ENCODE data around the gene POLA2. TPM values are rescaled to one million over a fixed set of nuclear protein-coding genes. Genes with fewer than 3 reads are reported as not detected.

The POLA2 gene
- polyA plus RNA-seq, 1 donor from 2014 or later: 13.0 TPM

DNA sequence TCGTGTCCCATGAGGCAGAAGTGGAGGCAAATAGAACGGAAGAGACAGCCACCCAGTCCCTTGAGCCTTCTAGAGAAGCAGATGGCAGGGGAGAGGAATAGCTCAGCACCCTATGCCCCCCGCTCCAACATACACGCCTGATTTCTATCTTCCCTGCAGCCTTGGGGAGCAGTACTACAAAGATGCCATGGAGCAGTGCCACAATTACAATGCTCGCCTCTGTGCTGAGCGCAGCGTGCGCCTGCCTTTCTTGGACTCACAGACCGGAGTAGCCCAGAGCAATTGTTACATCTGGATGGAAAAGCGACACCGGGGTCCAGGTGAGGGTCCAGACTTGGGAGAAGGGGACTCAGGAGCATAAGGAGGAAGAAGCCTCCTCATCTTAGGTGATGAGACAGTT, 78.5 kb downstream of the POLA2 start:
- Mint-ChIP-seq H3K27me3 (no peaks in the 10 kb centered on the region), H3K27ac (peak overlapping the region in 1 of 3 donors; percentile 18), H3K4me3 (no peak overlapping the region), H3K9me3 (no peaks in the 10 kb centered on the region), H3K36me3 (no peaks in the 10 kb centered on the region), H3K4me1 (peaks cover 17 to 21% (median 18%) of the 10 kb centered on the region in 3 donors)

- no peaks in the 10 kb centered on the region for H3K9me3 Mint-ChIP-seq
Observed at GRCh38 chr11:65341856-65342255, 80.1 kb downstream of the POLA2 start.

More at GRCh38 chr11:65341856-65342255, 80.1 kb downstream of the POLA2 start:
- no peaks in the 10 kb centered on the region for H3K36me3 Mint-ChIP-seq
- H3K4me1 Mint-ChIP-seq: peaks cover 12 to 18% (median 12%) of the 10 kb centered on the region in 3 donors
- H3K4me3 Mint-ChIP-seq: peak overlapping the region in 1 of 4 donors; percentile 47
- no peak overlapping the region for H3K27ac Mint-ChIP-seq
- no peaks in the 10 kb centered on the region for H3K27me3 Mint-ChIP-seq

Other genes with a start within 250 kb of the POLA2 start
- 100 TPM for gene ARL2, start 247.8 kb upstream of the POLA2 start, polyA plus RNA-seq
- 24.4 TPM for gene SNX15, start 234.5 kb upstream of the POLA2 start, polyA plus RNA-seq
- gene SAC3D1, start 220.8 kb upstream of the POLA2 start, polyA plus RNA-seq: 7.2 TPM
- 21.5 TPM for gene NAALADL1, start 203.4 kb upstream of the POLA2 start, polyA plus RNA-seq
- gene CDCA5, start 177.9 kb upstream of the POLA2 start, polyA plus RNA-seq: 2.0 TPM
- 36.4 TPM for gene ZFPL1, start 177.7 kb upstream of the POLA2 start, polyA plus RNA-seq
- 88.2 TPM for gene VPS51, start 165.7 kb upstream of the POLA2 start, polyA plus RNA-seq
- 18.2 TPM for gene TM7SF2, start 150.1 kb upstream of the POLA2 start, polyA plus RNA-seq
- 20.2 TPM for gene ZNHIT2, start 144.3 kb upstream of the POLA2 start, polyA plus RNA-seq
- 1,422 TPM for gene FAU, start 139.8 kb upstream of the POLA2 start, polyA plus RNA-seq
- gene MRPL49, start 139.6 kb upstream of the POLA2 start, polyA plus RNA-seq: 95.5 TPM
- gene SYVN1, start 127.4 kb upstream of the POLA2 start, polyA plus RNA-seq: 61.2 TPM
- not detected for gene SPDYC, start 91.7 kb upstream of the POLA2 start, polyA plus RNA-seq
- gene CAPN1, start 80.0 kb upstream of the POLA2 start, polyA plus RNA-seq: 113 TPM
- gene CDC42EP2, start 52.9 kb downstream of the POLA2 start, polyA plus RNA-seq: not detected
- 77.7 TPM for gene DPF2, start 71.9 kb downstream of the POLA2 start, polyA plus RNA-seq
- 2.3 TPM for gene TIGD3, start 92.8 kb downstream of the POLA2 start, polyA plus RNA-seq
- gene SLC25A45, start 120.7 kb downstream of the POLA2 start, polyA plus RNA-seq: 17.8 TPM
- gene FRMD8, start 124.7 kb downstream of the POLA2 start, polyA plus RNA-seq: 54.2 TPM
- 1.2 TPM for gene NEAT1, start 160.8 kb downstream of the POLA2 start, polyA plus RNA-seq
- 3,054 TPM for gene MALAT1, start 237.1 kb downstream of the POLA2 start, polyA plus RNA-seq